GM12878 (cell line): Measurements from ENCODE around the gene POMC. TPM values are rescaled to one million over a fixed set of nuclear protein-coding genes. Genes with fewer than 3 reads are reported as not detected.
"Not testable (repeated sequence)": the region's sequence is repeated elsewhere in the genome, so short reads cannot be mapped to it uniquely, and the experiment has no call there.

Experiments
- ATAC-seq: fragments of 200-7000 bp; cut with Tn5 transposase; 3 replicates; pipeline ENCODE4 v1.9.1; 2020; ENCODE audit warnings: mild to moderate bottlenecking, moderate library complexity
- BruUV-seq: library from RNA; stranded (reverse); fragments of 400-500 nt; replicated peaks from 2 replicates; lab custom pipeline; 2021; lab: Mats Ljungman, UMichigan
- CTCF ChIA-PET: fragments of 300-600 bp; sonication (Branson Sonifier 250); formaldehyde crosslinking; extraction: SDS; loops from one replicate; lab custom pipeline; 2021; ENCODE audit warnings: inconsistent platforms; lab: Yijun Ruan, JAX
- POLR2A ChIA-PET: fragments of 350-600 bp; formaldehyde crosslinking; extraction: SDS; loops from one replicate; lab custom pipeline; 2021; ENCODE audit warnings: inconsistent platforms; lab: Charles Lee
- RAD21 ChIA-PET: fragments of 300-600 bp; sonication (Branson Sonifier 250); formaldehyde crosslinking; loops from one replicate; lab custom pipeline; 2023; ENCODE audit warnings: antibody characterized with exemption; ENCODE audit not compliant: unreplicated experiment; lab: Charles Lee
- SMC1A ChIA-PET: fragments of 300-600 bp; sonication (Branson Sonifier 250); formaldehyde crosslinking; loops from one replicate; lab custom pipeline; 2023; ENCODE audit not compliant: unreplicated experiment, uncharacterized antibody; lab: Charles Lee
- DNase-seq: peaks from one replicate; pipeline ENCODE4 v3.0.0-alpha.2; 2011; ENCODE audit warnings: low read depth, low spot score
- FAIRE-seq: peaks from 3 replicates; lab custom pipeline; 2011; peaks lifted over from hg19 to GRCh38; lab: Jason Lieb, UNC
- H2AFZ ChIP-seq: 2 replicates; pipeline ENCODE4 v1.6.0; 2011; ENCODE audit warnings: low read depth, low read length, control low read depth; ENCODE audit not compliant: control insufficient read depth
- H3K27ac ChIP-seq: 2 replicates; pipeline ENCODE4 v1.5.1; 2011; ENCODE audit warnings: control low read depth; ENCODE audit not compliant: control insufficient read depth, insufficient read depth
- H3K27me3 ChIP-seq, 2 experiments: replicated peaks in 1 of 2; 2 replicates each; pipeline versions ENCODE4 v1.6.0 to v1.6.1; 2011; ENCODE audit warnings: low read length in 1 of 2; ENCODE audit not compliant: control insufficient read depth in 2 of 2, insufficient read depth in 2 of 2
- H3K36me3 ChIP-seq, 2 experiments: 2 replicates each; pipeline ENCODE4 v1.5.1; 2011; ENCODE audit warnings: low read length in 1 of 2; ENCODE audit not compliant: control insufficient read depth in 2 of 2, insufficient read depth in 2 of 2
- H3K4me1 ChIP-seq: 2 replicates; pipeline ENCODE4 v1.6.1; 2011; ENCODE audit warnings: mild to moderate bottlenecking, low read length, moderate library complexity, mixed read lengths; ENCODE audit not compliant: control insufficient read depth, insufficient read depth
- H3K4me2 ChIP-seq: 2 replicates; pipeline ENCODE4 v1.6.0; 2011; ENCODE audit warnings: control low read depth; ENCODE audit not compliant: control insufficient read depth, insufficient read depth
- H3K4me3 ChIP-seq: fragments of 200-600 bp; sonication (generic); 2 replicates; pipeline ENCODE4 v1.5.1; 2016
- H3K79me2 ChIP-seq: 2 replicates; pipeline ENCODE4 v1.6.0; 2011; ENCODE audit warnings: low read length; ENCODE audit not compliant: control insufficient read depth, insufficient read depth
- H3K9ac ChIP-seq: 2 replicates; pipeline ENCODE4 v1.8.0; 2011; ENCODE audit warnings: low read length, control low read depth, mixed read lengths; ENCODE audit not compliant: control insufficient read depth, insufficient read depth
- H3K9me3 ChIP-seq: replicated peaks from 3 replicates; pipeline ENCODE4 v1.5.1; 2011; ENCODE audit warnings: mild to moderate bottlenecking, low read length; ENCODE audit not compliant: control insufficient read depth, insufficient read depth
- H4K20me1 ChIP-seq: 2 replicates; pipeline ENCODE4 v1.6.0; 2011; ENCODE audit not compliant: control insufficient read depth, insufficient read depth
- POU2F2 ChIP-seq: IDR thresholded peaks from 3 replicates; pipeline ENCODE4 v1.6.1; 2011; ENCODE audit warnings: low read depth, mild to moderate bottlenecking, low read length, borderline replicate concordance
- SUPT20H ChIP-seq: IDR thresholded peaks from 2 replicates; pipeline ENCODE4 v1.6.1; 2011; ENCODE audit warnings: low read depth, mild to moderate bottlenecking, low read length, moderate library complexity, borderline replicate concordance; ENCODE audit not compliant: control insufficient read depth
- WGBS: methylation state at CpG from one replicate; pipeline ENCODE4 v1.1.6; 2016; ENCODE audit warnings: low lambda C conversion rate; ENCODE audit not compliant: insufficient replicate concordance, insufficient coverage; ENCODE audit errors: missing lambda C conversion rate; 5-methylcytosine and 5-hydroxymethylcytosine counted together
- in situ Hi-C: fragments of 300-500 bp; cut with MboI; formaldehyde crosslinking; loops from 9 replicates; pipeline ENCODE4 v1.14.3; 2018; ENCODE audit warnings: mixed read lengths
- intact Hi-C: fragments of 100-400 bp; cut with micrococcal nuclease; formaldehyde crosslinking; loops from one replicate; pipeline ENCODE4 v1.14.2; 2022; ENCODE audit not compliant: unreplicated experiment
- polyA plus RNA-seq, 11 experiments: library from polyadenylated mRNA; depleted of rRNA in 4 of 11; unstranded in 6 of 11; stranded (reverse) in 5 of 11; fragments of >200 nt; fragmentation: Nextera tagmentation in 4 of 11; fragmentation: Illumina TruSeq in 1 of 11; extraction: Ambion mirVana in 4 of 11; extraction: Trizol in 1 of 11; gene quantifications; 1 replicate in 1 of 11; 2 replicates in 10 of 11; pipeline versions ENCODE4 v1.2.1 to v1.2.3, GENCODE V29; 2011 to 2016; ENCODE audit warnings: inconsistent platforms in 2 of 11, missing spikeins in 2 of 11, low read depth in 1 of 11
- total RNA-seq, 4 experiments: library from RNA; depleted of rRNA in 3 of 4; stranded (reverse); fragments of >200 nt in 3 of 4; fragmentation: Illumina TruSeq in 1 of 4; extraction: Trizol in 1 of 4; gene quantifications; 2 replicates each; pipeline versions ENCODE4 v1.2.1 to v1.2.3, GENCODE V29; 2013 to 2021
- TF ChIP-seq, protein P1 (sequence below): fragments of 450-650 bp; IDR thresholded peaks from 2 replicates; pipeline ENCODE4 v1.6.1; 2017; ENCODE audit warnings: mild to moderate bottlenecking
- TF ChIP-seq, protein P2 (sequence below): IDR thresholded peaks from 2 replicates; pipeline ENCODE4 v1.6.1; 2011; ENCODE audit warnings: low read depth, low read length, improper control_type of control experiment, borderline replicate concordance
- TF ChIP-seq, protein P3 (sequence below): IDR thresholded peaks from 2 replicates; pipeline ENCODE4 v1.6.1; 2011; ENCODE audit warnings: low read depth, mild to moderate bottlenecking, low read length, moderate library complexity, borderline replicate concordance; ENCODE audit errors: extremely low read depth

The POMC gene
- total and polyA plus RNA-seq, 10 of the 15 experiments (the other 5 are each of a cell fraction or from before 2014, with no cell fraction given) = 0.05 to 14.7 (median 6.8) TPM; not detected in 1

DNA sequence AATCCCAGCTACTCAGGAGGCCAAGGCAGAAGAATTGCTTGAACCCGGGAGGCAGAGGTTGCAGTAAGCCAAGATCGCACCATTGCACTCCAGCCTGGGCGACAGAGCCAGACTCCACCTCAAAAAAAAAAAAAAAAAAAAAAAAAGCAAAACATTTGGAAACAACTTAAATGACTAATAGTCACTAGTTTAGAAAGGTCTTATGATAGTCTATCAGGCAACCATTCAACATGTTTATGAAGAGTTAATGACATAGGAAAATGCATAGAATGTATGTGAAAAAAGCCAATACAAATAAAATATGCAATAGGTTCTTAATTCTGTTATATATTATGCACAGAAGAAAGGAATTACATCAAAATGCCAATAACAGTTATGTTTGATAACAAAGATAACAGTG, 41.3 kb downstream of the POMC start:
- H2AFZ ChIP-seq, H3K4me1 ChIP-seq, H3K4me3 ChIP-seq, FAIRE-seq, H3K36me3 ChIP-seq, BruUV-seq, H3K27me3 ChIP-seq, H3K79me2 ChIP-seq, ATAC-seq, intact Hi-C loops, H4K20me1 ChIP-seq, H3K4me2 ChIP-seq, H3K9me3 ChIP-seq, H3K9ac ChIP-seq, H3K27ac ChIP-seq, DNase-seq: not testable (repeated sequence)
- SMC1A ChIA-PET = interaction anchor here (1.3 to 5.5 kb wide), 4 partner anchors 69 to 717 kb away, joined by 4 to 74 read pairs (median 22); no protein-coding TSS in a partner anchor
- CTCF ChIA-PET = interaction anchor here (1.2 to 4.5 kb wide), 3 partner anchors 151 to 717 kb away, joined by 3 to 174 read pairs (median 49); no protein-coding TSS in a partner anchor
- RAD21 ChIA-PET = interaction anchor here (0.7 to 5.7 kb wide), 4 partner anchors 69 to 717 kb away, joined by 4 to 97 read pairs (median 13); no protein-coding TSS in a partner anchor
- in situ Hi-C loops = loop anchor here (5.0 kb wide), 1 partner anchor 150 kb away; no protein-coding TSS in a partner anchor
- POLR2A ChIA-PET = interaction anchor here (1.2 kb wide), 1 partner anchor 152 kb away, joined by 6 read pairs; no protein-coding TSS in a partner anchor
- WGBS = 93% methylated on average over 2 of the region's 3 CpGs

DNA sequence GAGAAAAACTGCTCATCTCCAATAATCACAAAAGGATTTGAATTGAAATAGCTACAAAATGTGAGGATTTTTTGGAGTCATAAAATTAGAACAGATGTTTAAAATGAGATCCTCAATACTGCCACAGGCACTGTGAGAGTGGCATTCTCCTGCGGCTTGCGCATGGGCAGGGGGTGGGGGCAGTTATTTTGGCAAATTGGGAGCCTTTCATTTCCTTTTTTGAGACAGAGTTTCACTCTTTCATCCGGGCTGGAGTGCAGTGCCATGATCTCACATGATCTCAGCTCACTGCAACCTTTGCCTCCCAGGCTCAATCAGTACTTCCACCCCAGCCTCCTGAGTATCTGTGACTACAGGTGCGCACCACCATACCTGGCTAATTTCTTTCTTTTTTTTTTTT, 42.4 kb downstream of the POMC start:
- intact Hi-C loops = no loop called here
- CTCF ChIA-PET = interaction anchor here (0.9 to 4.6 kb wide), 3 partner anchors 148 to 716 kb away, joined by 3 to 18 read pairs (median 5); no protein-coding TSS in a partner anchor

More for the DNA sequence above, 42.4 kb downstream of the POMC start:
- POLR2A ChIA-PET = no interaction called here
- no peak for FAIRE-seq
- SMC1A ChIA-PET = interaction anchor here (1.1 to 5.5 kb wide), 3 partner anchors 70 to 716 kb away, joined by 3 to 39 read pairs (median 5); no protein-coding TSS in a partner anchor
- TF ChIP-seq, protein P1, sequence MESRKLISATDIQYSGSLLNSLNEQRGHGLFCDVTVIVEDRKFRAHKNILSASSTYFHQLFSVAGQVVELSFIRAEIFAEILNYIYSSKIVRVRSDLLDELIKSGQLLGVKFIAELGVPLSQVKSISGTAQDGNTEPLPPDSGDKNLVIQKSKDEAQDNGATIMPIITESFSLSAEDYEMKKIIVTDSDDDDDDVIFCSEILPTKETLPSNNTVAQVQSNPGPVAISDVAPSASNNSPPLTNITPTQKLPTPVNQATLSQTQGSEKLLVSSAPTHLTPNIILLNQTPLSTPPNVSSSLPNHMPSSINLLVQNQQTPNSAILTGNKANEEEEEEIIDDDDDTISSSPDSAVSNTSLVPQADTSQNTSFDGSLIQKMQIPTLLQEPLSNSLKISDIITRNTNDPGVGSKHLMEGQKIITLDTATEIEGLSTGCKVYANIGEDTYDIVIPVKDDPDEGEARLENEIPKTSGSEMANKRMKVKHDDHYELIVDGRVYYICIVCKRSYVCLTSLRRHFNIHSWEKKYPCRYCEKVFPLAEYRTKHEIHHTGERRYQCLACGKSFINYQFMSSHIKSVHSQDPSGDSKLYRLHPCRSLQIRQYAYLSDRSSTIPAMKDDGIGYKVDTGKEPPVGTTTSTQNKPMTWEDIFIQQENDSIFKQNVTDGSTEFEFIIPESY = no peak
- TF ChIP-seq SUPT20H (no peak), POU2F2 (no peak)
- TF ChIP-seq, protein P2, sequence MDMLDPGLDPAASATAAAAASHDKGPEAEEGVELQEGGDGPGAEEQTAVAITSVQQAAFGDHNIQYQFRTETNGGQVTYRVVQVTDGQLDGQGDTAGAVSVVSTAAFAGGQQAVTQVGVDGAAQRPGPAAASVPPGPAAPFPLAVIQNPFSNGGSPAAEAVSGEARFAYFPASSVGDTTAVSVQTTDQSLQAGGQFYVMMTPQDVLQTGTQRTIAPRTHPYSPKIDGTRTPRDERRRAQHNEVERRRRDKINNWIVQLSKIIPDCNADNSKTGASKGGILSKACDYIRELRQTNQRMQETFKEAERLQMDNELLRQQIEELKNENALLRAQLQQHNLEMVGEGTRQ = no peak
- TF ChIP-seq, protein P3, sequence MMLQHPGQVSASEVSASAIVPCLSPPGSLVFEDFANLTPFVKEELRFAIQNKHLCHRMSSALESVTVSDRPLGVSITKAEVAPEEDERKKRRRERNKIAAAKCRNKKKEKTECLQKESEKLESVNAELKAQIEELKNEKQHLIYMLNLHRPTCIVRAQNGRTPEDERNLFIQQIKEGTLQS = no peak
- Histone ChIP-seq H2AFZ (no peak overlapping the region), H3K36me3 (no peaks in the 10 kb centered on the region), H3K4me1 (no peaks in the 10 kb centered on the region), H3K4me3 (no peak overlapping the region), H3K4me2 (no peak overlapping the region), H3K79me2 (no peaks in the 10 kb centered on the region), H3K27me3 (no peaks in the 10 kb centered on the region; a peak in 1 of 4 replicates), H3K27ac (no peak overlapping the region), H3K9ac (no peak overlapping the region), H3K9me3 (no peaks in the 10 kb centered on the region), H4K20me1 (no peaks in the 10 kb centered on the region)
- in situ Hi-C loops = loop anchor here (5.0 kb wide), 1 partner anchor 149 kb away; no protein-coding TSS in a partner anchor
- BruUV-seq = no TSS peak
- ATAC-seq = no peak
- no peak for DNase-seq
- RAD21 ChIA-PET = interaction anchor here (5.7 kb wide), 1 partner anchor 149 kb away, joined by 97 read pairs; no protein-coding TSS in a partner anchor
- 78% methylated on average over 4 of the region's 4 CpGs for WGBS
